HG02798 (cell line): ENCODE results near the gene STUM.
"Not testable (repeated sequence)": the region's sequence is repeated elsewhere in the genome, so short reads cannot be mapped to it uniquely, and the experiment has no call there.

Experiments
- ATAC-seq: cut with Tn5 transposase; IDR thresholded peaks from one replicate; pipeline ENCODE4 v1.9.1; 2021; ENCODE audit warnings: mild to moderate bottlenecking; ENCODE audit not compliant: unreplicated experiment, poor library complexity

STUM gene

DNA sequence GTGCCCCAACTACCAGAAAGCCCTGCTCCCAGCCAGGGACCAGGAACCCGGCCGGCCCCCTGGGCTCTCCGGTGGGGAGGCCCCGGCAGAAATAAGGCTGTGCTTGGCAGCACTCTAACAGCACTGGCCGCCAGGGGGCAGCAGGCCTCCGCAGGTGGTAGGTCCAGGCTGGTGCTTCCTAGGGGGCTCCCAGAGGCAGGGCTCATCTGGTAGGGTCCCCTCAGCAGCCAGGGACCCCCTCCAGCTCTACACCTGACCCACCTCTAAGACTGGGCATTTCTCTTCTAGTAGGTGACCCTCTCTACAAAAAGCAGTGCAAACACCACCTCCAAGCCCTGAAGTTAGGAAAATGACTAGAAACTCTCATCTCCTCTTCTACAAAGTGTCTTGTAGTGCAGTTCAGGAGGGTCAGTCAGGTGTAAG, 85.6 kb downstream of the STUM start:
- peak; percentile 83 for ATAC-seq

DNA sequence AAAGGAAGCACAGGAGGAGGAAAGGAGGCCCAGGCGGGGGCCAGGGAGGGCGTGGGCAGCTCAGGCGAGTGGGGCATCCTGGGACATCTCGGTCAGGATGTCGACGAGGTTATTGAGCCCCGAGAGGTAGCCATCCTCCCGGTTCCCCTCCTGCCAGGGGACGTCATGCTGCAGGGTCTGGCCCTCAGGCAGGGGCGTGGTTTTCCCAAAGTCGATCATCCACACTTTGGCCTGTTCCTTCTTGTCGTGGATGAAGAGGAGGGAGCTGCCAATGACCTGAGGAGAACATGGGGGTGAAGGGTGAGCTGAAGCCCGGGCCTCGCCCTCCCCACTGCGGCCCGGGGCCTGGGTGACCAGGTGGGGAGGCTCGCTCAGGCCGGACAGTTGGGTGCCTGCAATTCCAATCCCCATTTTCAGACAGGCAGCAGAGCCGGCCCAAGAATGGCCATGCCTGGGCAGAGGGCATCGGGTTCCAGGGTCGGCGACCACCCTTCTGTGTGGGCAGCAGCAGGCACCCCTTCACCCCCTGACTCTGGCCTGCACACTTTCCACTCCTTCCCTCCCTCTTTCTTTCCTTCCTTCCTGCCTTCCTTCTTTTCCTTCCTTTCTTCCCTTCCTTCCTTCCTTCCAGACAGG, 86.2 kb downstream of the STUM start:
- ATAC-seq, result no peak

DNA sequence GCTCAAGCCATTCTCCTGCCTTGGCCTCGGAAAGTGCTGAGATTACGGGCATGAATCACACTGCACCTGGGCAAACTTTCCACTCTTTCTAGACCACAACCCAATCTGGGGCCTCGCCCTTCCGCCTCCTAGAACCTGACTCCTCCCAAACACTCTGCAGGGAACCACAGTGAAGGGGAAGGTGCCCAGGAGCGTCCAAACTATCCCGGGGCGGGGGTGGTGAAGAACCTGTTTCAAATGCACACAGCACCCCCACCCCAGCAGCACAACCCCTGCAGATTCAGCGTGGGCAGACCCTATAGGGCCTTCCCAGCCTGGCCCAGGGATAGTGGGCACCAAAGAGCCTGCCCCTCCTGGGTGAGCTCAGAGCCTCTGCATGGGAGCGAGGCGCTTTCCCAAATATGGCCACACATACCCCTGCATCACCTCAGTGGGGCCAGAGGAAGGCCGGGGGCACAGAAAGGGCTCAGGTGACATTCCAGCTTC, 86.9 kb downstream of the STUM start:
- no peak for ATAC-seq

DNA sequence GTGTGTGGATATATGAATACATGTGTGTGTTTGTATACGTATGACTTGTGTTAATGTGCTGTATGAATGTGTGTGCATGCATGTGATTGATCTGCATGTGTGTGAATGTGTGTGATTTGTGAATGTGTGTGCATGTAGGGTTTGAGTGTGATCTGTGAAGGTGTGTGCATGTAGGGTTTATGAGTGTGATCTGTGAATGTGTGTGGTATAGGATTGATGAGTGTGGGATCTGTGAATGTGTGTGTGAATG, 88.2 kb downstream of the STUM start:
- ATAC-seq, result no peak

DNA sequence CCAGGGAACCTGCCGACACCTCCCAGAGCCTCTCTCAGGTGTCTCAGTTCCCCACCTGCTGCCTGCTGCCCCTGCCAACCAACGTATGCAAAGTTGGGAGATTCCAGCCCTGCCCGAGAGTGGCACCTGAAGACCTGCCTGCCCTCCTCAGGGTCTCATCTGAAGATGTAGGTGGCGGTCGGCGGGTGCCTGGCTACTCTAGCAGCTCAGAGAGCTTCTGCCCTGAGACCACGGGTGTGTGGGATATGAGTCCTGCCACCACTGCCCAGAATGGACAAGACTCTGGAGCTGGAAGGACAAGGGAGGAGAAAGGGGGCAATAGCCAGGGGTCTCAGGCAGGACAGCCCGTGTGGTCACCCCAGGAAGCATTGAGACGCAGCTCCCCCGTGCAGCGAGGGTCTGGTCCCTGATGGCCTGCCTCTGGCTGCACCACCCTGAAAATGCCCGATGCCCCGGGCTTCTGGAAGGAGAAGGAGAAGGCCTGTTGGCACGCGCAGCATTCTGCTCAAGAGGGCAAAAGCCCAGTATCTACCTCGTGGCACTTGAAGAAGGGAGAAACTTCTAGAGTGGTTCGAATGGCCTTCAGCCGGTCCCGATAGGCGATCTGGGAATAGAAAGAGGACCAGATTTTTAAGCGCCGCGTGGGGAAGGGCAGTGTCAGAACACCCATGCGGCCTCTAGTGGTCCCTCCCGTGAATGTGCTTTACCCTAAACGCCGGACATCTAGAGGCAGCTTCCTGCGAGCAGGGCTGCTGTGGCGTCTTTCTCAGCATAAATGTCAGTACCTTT, 88.8 kb downstream of the STUM start:
- ATAC-seq, result no peak

DNA sequence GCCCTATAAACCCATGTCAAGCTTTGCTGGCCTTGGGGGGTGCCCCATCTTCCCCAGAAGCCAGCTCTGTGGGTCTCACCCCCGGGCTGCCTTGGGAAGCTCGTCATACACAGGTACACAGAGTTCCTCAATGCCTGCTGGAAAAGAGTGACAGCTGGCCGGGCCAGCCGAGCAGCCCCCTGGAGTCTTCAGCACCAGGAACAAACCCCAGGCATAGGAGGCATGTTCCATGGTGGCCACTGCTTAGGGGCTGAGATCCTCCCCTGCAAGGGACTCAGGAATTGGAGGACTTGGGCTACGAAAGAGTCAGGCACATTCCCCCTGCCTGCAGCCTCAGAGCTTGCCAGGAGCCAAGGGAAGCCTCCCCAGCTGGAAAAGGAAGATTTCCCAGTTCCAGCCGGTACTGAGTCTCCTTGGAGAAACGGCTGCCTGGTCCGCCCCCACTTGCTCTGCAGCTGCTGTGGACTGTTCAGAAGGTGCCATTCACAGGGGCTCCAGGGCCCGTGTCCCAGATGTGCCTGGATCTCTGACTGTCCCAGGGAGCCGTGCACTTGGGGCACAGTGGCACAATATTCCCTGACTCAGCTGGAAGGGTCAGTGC, 89.5 kb downstream of the STUM start:
- ATAC-seq, result no peak

DNA sequence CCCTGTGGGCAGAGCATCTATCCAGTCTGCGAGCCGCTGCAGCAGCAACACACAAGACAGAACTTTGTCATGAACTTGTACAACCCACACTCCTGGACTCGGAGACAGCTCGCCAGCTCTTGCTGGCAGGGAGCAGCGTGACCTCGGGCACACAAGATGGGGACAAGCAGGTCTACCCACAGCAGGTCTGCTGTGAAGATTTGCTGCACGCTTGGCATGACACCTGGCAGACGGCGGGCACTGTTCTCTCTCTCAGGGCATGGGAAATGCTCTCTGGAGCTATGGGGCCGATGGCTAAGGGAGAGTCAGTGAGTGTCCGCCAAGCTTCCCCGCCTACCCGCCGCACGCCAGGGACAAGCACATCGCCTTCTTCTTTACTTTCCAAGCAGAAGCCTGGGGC, 90.0 kb downstream of the STUM start:
- ATAC-seq, result no peak

DNA sequence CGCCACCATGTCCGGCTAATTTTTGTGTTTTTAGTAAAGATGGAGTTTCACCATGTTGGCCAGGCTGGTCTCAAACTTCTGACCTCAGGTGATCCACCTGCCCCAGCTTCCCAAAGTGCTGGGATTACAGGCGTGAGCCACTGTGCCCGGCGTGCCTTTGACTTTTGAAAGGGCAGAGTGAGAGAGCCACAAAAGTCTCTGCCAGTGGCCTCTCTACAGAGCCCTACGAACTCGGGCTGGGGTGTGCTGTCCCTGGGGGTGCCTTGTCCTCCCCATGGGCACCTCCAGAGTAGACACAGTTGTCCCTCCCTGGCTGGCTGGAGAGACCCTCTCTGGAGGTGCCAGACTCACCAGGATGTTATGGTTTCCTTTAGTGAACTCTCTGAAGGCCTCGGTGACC, 90.6 kb downstream of the STUM start:
- ATAC-seq, result not testable (repeated sequence)

DNA sequence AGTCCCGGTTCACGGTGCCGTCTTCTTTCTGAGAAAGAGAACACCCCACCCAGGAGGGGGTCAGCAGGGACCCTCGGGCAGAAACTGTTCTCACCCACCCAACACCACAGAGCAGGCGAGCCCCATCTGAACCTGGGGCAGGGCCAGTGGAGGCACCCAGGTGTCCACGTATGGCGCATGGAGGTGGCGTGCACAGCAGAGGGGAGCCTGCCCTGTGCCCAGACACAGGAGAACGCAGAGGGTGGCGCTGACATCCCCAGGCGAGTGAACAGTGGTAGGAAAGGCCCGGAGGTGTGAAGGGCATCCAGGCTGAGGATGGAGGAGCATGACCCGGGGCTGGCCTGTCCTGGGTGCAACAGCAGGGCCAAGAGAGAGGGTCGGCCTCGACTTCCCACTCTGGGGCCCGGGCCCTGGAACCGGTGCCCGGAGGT, 91.1 kb downstream of the STUM start:
- ATAC-seq, result no peak

DNA sequence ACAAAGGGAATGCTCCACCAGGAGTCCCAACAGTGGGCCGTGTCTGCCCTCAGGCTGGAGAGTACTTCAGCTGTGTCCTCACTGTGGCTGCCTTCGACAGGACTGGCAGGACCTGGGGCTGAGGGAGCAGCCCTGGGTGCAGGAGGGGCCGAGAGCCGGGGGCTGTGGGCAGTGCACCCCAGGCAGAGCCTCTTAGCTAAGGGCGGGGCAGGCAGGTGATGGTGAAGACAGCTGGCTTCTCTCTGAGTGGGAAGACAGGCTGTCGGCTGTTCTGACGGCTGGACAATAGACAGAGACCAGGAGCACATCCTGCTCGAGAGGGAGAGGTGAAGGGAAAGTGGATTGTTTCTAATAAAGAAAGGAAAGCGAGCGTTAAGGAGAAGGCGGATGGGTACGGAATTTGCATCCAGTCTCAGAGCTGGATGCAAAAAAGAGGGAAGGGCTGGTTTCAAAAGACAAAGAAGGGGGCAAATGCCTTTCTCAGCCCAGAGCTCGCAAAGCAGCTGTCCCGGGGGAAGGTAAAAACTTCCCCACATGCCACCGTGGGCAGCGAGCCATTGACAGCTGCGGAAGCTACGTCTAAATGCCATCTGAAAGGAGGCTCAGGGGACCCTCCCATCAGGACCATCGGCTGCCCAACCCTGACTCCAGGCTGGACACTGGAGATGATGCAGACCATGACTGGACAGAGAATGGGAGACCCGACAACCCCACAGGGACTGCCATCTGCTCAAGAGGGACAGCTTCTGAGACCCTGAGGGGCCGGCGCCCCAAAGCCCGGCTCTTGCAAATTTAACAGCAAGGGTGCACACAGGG, 92.0 kb downstream of the STUM start:
- ATAC-seq, result no peak

DNA sequence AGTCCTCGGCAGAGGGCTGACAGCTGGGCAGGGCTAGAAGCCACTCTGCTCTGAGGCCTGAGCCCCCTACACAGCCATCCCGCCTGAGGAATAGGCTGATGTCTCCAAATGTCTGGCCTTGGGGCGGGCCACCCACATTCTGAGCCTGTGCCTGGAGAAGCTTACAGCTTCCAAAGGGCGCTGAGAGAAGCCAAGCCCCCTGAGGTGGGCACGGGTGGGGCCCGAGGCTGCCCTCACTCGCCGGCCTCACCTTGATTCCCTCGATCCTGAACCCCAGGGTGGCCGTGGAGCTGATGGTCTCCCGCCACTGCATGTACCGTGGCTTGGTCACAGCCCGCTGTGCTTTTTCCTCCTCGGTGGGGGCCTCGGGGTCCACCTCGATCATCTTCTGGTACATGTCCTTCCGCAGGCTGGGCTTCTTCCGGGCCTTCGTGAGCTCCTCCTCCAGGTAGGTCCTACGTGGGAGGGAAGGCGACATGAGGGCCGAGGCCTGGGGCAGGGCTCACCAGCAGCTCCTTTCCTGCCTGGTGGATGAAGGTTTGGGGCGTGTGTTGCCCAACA, 93.2 kb downstream of the STUM start:
- ATAC-seq, result no peak

DNA sequence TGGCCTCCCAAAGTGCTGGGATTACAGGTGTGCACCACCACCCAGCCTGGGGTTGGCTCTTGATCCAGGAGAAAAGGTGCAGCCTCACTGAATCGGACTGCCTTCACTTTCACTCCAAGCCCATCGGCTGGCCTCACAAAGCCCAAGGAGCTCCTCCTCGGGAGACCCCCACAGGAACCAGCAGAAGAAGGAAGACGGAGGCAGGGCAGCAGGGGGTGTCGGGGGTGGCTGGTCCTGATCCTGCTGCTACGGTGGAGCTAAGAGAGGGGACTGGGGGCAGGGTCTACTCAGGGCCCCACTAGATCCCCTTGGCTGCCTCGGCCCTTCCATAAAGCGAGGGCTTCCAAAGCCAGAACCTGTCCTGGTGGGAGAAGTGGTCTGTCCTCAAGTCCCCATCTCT, 93.9 kb downstream of the STUM start:
- no peak for ATAC-seq

DNA sequence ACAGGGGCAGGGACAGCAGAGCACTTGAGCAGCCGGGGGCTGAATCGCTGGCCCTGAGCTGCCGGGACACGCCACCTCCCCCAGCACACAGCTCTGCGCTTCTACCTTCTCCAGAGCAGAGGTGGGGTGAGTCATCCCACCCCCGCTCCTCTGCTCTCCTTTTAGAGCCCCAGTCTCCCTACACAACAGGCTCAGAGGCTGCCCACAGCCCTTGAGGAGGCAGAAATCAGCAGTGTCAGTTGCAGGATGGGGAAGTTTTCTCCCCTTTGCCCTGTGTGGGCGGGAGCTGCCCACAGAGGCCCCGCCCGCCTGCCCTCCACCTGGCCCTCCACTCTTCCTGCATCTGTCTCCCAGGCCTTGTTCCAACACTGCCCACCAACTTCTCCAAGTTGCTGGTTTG, 94.6 kb downstream of the STUM start:
- peak; percentile 65 for ATAC-seq

DNA sequence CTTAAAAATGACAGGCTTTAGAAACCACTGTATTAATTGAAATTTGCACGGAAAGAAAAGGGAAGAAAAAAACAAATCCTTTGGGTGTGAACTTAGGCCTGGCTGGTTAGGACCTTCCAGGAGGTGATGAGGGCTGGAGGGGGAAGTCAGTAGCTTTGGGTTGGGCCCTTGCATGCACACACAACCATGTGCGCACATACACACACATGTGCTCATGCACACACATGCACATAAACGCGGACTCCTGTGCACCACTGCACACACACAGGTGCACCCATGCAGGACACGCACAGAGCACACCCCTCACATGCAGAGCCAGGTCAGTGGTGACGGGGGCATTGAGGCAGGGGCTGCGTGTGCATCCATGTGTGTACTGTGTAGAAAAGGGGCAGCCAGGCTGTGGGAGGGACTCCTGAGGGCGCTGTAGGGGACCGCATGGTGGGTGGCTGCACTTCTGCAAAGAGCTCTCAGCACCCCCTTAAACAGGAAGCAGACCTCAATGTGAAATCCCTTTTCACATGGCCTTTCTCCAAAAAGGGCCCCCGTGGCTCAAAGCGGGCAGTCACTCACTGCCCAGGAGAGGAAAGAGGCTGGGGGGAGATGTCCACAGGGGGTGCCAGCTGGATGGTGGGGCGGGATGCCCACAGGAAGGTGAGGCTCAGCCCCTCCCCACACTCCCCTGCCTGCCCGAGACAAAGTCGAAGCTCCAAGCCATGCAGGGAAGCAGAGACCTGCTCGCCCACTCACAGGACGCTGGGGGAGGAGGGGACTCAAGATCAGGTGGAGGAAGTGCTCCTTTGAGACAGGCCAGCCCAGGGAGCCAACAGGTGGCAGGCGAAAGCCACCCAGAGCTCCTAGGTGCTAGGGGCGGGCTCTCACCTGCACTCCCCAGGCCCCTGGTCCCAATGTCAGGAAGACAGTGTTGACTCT, 95.3 kb downstream of the STUM start:
- peak; percentile 48 for ATAC-seq

DNA sequence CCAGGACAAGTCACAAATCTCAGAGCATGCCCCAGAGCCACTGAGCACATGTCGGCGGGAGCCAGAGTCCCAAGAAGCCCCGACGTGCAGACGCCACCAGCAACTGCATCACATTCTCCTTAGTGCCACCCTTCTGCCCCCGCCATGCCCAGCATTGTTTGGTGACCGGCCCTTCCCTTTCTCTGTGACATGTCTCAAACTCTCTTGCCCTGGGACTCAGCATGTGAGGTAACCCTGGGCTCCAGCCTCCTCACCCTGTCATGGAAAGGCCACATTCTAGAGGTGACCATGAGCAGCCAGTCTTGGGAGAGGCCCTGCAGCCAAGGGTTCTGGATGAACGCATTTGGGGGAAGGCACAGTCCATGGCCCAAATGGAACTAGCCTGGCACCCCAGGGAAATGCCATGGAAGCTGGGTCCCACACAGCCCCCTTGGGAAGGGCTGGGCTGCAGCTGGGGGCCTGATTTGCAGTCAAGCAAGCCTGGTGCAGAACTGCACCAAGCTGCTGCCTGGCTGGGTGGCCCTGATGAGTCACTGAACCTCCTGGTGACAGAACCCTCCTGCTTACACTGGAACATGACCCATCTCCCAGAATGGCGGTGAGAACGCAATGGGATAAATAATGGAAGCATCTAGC, 96.1 kb downstream of the STUM start:
- no peak for ATAC-seq

DNA sequence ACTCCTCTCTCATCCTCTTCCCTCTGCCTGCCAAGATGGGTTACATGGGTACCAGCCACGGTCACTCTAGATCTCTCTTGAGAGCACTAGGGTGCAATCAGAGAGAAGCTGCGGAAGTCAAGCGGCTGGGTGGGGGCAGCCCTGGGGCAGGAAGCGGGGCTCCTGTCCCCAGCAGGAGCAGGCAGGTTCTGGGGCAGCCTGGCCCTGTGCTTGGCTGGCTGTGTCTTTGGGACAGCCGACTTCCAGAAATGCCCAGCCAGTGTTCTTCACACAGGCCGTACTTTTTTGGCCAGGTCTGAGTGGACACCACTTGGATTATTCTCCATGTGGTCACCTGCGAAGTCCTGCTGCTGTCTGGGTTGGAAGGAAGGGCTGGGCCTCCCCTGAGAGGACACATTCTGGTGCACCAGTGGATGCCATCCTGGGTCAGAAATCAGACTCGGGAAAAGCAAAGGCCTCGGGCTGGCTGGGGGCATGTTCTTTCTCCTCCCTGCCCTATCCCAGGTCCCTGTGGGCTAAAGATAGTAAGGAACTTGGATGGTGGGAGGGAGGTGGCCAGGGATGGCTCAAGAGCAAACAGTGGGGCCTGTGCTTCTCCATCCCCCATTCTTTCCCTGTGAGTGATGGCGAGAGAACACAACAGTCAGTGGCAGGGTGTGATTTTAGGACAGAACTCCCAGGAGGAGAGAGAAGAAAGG, 96.9 kb downstream of the STUM start:
- no peak for ATAC-seq

DNA sequence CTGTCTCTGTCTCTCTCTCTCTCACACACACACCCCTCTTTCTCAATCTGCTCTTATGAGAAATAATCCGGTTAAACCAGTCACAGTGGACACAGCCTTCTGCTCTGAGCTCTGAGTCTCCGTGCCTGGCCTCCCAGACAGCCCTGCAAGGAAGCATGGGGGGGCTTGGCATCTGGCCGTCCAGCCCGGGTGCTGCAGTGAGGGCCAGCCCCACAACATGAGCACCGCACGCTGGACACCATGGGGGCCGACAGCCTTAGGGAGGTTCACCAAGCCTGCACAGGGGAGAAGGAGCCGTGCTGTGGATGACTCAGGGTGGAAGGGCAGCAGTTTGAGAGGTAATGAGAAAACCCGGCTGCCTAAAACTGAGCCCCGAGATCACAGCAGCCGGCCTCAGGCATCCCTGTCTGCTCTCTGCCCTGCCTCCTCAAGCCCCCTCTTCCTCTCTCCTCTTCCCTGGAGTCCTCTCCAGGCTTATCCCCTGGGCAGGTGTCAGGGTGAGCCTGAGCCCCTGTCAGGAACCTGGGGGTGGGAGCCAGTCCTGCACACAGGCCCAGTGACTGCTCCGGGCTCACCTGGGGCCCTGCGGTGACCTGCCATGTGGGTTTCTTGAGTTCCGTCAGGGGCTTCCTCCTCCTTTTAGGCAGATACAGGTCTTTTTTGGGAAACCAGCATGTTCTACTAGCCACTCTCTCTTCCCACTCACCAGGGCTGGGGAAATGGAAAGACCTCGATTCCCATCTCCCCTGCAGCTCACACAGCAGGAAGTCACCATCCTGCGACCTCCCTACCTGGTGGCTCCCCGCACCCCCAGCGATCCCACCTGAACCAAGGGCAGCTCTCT, 97.7 kb downstream of the STUM start:
- ATAC-seq, result no peak
